ENCODE data around the gene LRP5. TPM values are rescaled to one million over a fixed set of nuclear protein-coding genes. Genes with fewer than 3 reads are reported as not detected.

The LRP5 gene
- total RNA-seq, 4 donors from 2014 or later, result 19.1 to 86.2 (median 43.9) TPM

GRCh38 chr11:68274306-68274705 is 38.1 kb upstream of the LRP5 start:
- no peak for DNase-seq
- no peak for TF ChIP-seq POLR2A (IDR thresholded peaks at IDR 0.05)
- TF ChIP-seq CTCF (IDR thresholded peaks at IDR 0.05), result no peak
- no peaks in the 10 kb centered on the region for H3K36me3 ChIP-seq
- H3K27ac ChIP-seq, result no peak overlapping the region
- intact Hi-C loops (cut with DNase I; ENCODE audit: low total_unique reads), result no loop called here
- H3K9me3 ChIP-seq, result no peaks in the 10 kb centered on the region
- H3K4me1 ChIP-seq, result peaks cover 9% of the 10 kb centered on the region in 2 donors
- no peak overlapping the region for H3K4me3 ChIP-seq
- H3K27me3 ChIP-seq, result no peaks in the 10 kb centered on the region

GRCh38 chr11:68275721-68276507 is 36.5 kb upstream of the LRP5 start:
- intact Hi-C loops (cut with DNase I; ENCODE audit: low total_unique reads), result no loop called here
- H3K36me3 ChIP-seq, result no peaks in the 10 kb centered on the region
- no peaks in the 10 kb centered on the region for H3K9me3 ChIP-seq
- H3K27me3 ChIP-seq, result no peaks in the 10 kb centered on the region
- no peaks in the 10 kb centered on the region for H3K4me1 ChIP-seq
- DNase-seq, result no peak
- no peak overlapping the region for H3K27ac ChIP-seq
- no peak overlapping the region for H3K4me3 ChIP-seq
- TF ChIP-seq POLR2A (IDR thresholded peaks at IDR 0.05) (no peak), CTCF (IDR thresholded peaks at IDR 0.05) (no peak)

- no peak for DNase-seq
- intact Hi-C loops (cut with DNase I; ENCODE audit: low total_unique reads), result no loop called here
These were observed 35.5 kb upstream of the LRP5 start for GRCh38 chr11:68276861-68277260.

GRCh38 chr11:68279676-68280075 is 32.7 kb upstream of the LRP5 start:
- Histone ChIP-seq H3K9me3 (no peaks in the 10 kb centered on the region), H3K27ac (no peak overlapping the region), H3K4me3 (no peak overlapping the region), H3K4me1 (no peaks in the 10 kb centered on the region), H3K36me3 (no peaks in the 10 kb centered on the region), H3K27me3 (no peaks in the 10 kb centered on the region)
- DNase-seq, result no peak
- intact Hi-C loops (cut with DNase I; ENCODE audit: low total_unique reads), result no loop called here
- no peak for TF ChIP-seq POLR2A (IDR thresholded peaks at IDR 0.05)
- TF ChIP-seq CTCF (IDR thresholded peaks at IDR 0.05), result no peak

More at GRCh38 chr11:68276861-68277260, 35.5 kb upstream of the LRP5 start:
- TF ChIP-seq POLR2A (IDR thresholded peaks at IDR 0.05) (no peak), CTCF (IDR thresholded peaks at IDR 0.05) (no peak)
- H3K27me3 ChIP-seq, result no peaks in the 10 kb centered on the region
- H3K36me3 ChIP-seq, result no peaks in the 10 kb centered on the region
- no peaks in the 10 kb centered on the region for H3K9me3 ChIP-seq
- no peak overlapping the region for H3K27ac ChIP-seq
- H3K4me1 ChIP-seq, result no peaks in the 10 kb centered on the region
- no peak overlapping the region for H3K4me3 ChIP-seq

GRCh38 chr11:68282141-68282860 is 30.1 kb upstream of the LRP5 start:
- no peak for TF ChIP-seq CTCF (IDR thresholded peaks at IDR 0.05)
- no peak for TF ChIP-seq POLR2A (IDR thresholded peaks at IDR 0.05)
- DNase-seq, result no peak
- intact Hi-C loops (cut with DNase I; ENCODE audit: low total_unique reads), result no loop called here

More at GRCh38 chr11:68282141-68282860, 30.1 kb upstream of the LRP5 start:
- H3K4me3 ChIP-seq, result no peak overlapping the region
- no peaks in the 10 kb centered on the region for H3K27me3 ChIP-seq
- no peaks in the 10 kb centered on the region for H3K9me3 ChIP-seq
- H3K4me1 ChIP-seq, result no peaks in the 10 kb centered on the region
- H3K36me3 ChIP-seq, result no peaks in the 10 kb centered on the region
- no peak overlapping the region for H3K27ac ChIP-seq
